GM10847 (cell line): ENCODE data around the gene NKD2.

Experiments
- POLR2A ChIP-seq: IDR thresholded peaks from 2 replicates; pipeline ENCODE4 v1.6.1; 2011; ENCODE audit not compliant: insufficient read length; ENCODE audit errors: extremely low read depth

Gene NKD2

DNA sequence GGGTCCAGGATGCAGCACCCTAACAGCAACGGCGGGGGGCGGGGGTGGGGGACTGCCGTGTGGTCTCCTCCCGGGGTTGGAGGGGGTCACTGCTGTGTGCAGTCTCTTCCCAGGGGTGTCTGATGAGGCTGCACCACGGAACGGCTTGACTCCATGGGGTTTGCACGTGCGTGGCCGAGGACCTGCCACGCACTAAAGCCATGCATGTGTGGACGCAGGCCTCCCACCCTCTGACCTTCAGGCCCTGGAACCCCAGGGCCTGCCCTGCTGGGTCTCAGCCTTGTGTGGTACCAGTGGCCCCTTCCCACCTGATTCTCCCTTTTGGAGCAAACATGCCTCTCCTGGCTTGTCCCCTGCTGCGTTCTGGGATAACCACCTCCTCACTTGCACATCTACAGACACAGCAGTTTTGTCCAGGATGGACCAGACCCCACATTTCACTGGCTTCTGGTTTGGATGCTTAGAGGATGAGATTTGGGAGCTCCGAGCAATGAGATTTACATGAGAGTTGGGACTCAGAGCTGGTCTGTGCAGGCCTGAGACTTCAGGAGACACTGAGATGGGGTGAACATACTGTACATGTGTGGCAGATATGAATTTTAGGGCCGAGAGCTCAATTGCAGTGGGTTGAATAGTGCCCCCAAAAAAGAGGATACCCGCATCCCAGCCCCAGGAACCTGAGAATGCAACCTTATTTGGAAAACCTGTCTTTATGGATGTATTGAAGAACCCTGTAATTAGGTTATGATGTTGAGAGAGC is 57.5 kb downstream of the NKD2 start:
- TF ChIP-seq POLR2A, result no peak

GRCh38 chr5:1066676-1067075 is 58.1 kb downstream of the NKD2 start:
- TF ChIP-seq POLR2A, result no peak

GRCh38 chr5:1067141-1068121 is 58.8 kb downstream of the NKD2 start:
- no peak for TF ChIP-seq POLR2A

DNA sequence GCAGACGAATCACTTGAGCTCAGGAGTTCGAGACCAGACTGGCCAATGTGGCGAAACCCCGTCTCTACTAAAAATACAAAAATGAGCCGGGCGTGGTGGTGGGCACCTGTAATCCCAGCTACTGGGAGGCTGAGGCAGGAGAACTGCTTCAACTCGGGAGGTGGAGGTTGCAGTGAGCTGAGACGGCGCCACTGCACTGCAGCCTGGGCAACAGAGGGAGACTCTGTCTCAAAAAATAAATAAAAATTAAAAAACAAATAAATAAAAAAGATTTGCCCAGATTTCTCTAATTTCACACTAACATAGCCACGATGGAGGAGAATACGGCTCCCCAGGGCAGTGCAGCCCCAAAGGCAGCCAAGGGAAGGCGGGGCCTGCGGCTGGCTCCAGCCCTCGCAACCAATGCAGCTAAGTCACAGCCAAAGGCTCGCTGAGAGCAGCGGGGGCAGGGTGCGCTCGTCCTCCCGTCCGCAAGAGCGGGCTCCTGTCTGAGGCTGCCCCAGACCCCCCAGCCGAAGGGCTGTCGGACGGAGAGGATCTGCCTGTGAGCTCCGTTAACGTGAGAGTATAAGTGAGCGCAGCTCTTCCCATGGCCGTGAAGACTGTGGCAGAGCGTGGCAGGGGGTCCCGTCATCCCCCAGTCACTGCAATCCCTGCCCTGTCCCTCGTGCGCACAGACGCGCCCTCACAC is 59.7 kb downstream of the NKD2 start:
- no peak for TF ChIP-seq POLR2A

DNA sequence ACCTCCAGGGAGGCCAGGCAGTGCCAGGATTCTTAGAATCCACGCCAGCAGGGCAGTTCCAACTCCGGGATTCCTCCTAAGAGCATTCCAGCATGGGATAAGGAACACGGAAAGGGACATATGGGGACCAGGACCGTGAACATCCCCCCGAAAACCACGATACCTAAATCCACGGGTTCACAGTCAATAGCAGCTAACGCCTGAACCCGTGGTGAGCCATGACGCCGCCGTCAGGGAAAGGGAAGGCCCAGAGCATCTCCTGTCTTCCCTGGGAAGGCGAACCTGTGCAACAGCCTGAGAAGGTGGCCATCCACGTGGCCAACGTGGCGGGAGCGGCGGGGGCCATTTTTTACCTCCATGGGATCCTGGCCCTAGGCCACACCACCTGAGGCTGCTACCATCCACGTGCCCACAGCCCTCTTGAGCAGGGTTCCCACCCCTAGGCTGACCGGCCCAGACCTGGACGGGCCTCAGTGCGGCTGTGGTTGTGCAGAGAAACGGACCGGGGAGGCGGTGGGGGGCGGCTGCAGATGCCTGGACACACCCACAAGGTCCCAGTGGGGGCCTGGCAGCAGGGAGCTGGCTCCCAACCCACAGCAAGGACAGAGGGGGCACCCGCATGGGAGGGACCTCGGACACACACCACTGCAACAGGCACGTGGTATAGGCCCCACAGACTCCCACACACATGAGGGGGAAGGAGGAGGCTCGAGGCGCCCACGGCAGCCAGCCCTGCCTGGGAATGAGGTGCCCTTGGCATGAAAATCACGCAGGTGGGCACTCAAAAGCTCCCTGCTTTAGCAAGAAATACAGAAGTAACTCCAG is 60.5 kb downstream of the NKD2 start:
- no peak for TF ChIP-seq POLR2A

DNA sequence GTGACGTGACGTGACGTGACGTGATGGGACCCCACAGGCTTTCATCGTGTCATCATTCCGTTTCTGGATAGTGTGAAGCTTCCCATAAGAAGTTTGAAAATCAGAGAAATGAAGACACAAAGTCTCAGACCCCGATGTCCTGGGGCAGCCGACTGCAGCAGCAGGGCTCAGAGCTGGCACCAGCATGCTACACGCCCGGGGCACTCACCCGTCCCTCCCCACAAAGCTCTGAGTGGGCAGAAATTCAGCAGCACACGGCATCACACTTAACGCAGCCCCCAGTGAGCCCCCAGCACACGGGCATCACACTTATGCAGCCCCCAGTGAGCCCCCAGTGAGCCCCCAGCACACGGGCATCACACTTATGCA is 61.1 kb downstream of the NKD2 start:
- no peak for TF ChIP-seq POLR2A

DNA sequence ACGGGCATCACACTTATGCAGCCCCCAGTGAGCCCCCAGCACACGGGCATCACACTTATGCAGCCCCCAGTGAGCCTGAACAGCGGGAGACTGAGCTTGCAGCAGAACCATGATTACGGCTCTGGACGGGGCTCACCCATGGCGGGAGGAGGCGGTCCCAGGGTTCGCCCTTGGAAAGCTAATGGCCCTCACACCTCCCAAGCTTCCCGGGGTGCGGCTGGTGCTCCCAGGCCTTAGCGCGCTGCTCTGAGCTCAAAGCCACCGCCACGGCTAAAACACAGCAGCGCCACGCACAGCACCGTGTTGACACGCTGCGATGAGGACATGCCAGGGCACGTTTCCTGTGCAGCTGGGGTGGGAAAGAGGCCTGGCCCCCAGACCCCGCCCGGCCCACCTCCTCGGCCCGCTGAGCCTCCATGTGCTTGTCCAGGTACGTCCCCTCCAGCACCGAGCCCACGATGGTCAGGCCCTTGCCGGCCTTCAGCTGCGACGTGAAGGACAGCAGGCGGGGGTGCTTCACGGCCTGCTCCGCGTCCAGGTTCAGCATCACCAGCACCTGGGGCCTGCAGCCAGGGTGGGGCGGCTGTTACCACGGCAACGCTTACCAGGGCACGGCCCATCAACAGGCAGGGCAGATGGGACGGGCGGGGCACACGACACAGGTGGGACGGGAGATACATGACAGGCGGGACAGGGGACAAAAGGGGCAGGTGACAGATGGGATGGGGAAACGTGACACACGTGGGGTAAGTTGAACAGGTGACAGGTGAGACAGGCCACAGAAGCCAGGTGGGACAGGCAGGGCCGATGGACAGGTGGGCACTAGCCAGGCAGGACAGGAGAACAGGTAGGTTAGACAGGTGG is 64.9 kb downstream of the NKD2 start:
- TF ChIP-seq POLR2A, result no peak

DNA sequence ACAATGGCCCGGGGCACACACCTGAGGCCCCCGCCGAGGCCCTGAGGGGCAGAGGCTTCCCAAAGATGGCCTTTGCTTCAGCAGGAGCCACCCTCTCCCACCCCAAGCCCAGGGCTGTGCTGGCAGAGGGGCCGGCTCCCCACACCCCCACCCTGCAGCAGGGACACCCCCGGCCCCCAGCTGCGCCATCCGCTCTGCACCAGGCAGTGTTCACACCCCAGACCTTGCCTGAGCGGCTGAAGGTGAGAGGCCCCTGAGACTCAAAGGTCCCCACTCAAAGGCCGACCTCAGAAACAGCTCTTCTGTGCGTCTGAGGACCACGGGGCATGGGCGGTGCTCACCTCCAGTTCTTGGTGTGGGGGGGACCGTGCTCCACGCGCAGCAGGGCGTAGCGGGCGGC is 65.6 kb downstream of the NKD2 start:
- no peak for TF ChIP-seq POLR2A

- no peak for TF ChIP-seq POLR2A
Observed at GRCh38 chr5:1074816-1075554, 66.4 kb downstream of the NKD2 start.

- TF ChIP-seq POLR2A, result no peak
Observed at GRCh38 chr5:1075555-1075881, 66.9 kb downstream of the NKD2 start.

DNA sequence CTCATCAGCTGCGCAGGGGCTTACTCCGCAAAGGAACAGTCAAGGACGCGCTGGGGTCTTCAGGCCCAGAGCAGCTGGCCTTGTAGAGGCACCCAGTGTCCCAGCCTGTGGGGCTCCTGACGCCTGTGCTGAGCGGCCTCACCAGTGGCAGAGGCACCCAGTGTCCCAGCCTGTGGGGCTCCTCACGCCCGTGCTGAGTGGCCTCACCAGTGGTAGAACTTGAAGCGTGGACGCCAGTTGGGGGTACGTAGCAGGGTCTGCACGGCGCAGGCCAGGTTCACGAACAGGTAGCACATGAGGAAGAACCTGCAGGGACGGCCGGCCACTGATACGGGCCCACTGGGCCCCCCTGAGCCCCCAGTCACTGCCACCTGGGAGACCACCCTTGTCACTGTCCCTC is 67.3 kb downstream of the NKD2 start:
- no peak for TF ChIP-seq POLR2A

DNA sequence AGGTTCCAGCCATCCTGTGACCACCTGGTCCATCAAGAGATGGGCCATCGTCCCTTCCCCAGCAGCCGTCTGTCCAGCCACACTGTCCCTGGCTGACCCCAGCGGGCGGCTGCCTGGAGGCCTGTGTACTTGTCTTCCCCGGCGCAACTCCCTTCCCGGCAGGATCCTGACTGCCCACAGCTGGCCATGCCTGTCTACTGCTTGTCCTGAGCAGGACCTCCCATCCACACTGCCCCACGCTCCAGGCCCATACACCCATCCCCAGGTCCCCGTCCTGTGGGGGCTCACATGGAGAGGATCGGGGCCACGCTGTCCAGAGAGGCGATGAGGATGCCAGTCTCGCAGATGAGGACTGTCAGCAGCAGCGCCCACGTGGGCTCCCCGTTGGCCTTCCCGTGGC is 67.8 kb downstream of the NKD2 start:
- TF ChIP-seq POLR2A, result no peak

DNA sequence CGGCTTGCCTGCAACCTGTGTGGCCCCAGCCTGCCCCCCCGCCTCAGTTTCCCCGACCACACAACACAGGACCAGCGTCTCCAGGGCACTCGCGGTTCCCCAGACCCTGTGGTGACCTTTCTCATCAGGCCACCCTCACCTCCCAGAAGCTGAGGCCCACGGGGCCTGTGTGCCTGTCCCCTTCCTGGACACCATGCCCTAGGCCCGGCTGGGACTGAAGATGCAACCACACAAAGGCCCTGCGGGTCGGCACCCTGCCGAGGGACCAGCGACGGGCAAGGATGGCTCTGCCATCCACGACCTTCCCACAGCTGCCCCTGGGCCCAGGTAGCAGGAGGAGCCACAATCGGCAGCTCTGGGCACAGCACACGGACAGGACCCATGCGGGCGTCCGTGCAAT is 68.4 kb downstream of the NKD2 start:
- TF ChIP-seq POLR2A, result no peak
